ENCODE measurements around the gene EXD2. TPM values are rescaled to one million over a fixed set of nuclear protein-coding genes. Genes with fewer than 3 reads are reported as not detected.
"Not testable (repeated sequence)": the region's sequence is repeated elsewhere in the genome, so short reads cannot be mapped to it uniquely, and the experiment has no call there.

EXD2 gene
- total RNA-seq, 4 donors from 2014 or later = 4.6 to 52.1 (median 28.3) TPM

DNA sequence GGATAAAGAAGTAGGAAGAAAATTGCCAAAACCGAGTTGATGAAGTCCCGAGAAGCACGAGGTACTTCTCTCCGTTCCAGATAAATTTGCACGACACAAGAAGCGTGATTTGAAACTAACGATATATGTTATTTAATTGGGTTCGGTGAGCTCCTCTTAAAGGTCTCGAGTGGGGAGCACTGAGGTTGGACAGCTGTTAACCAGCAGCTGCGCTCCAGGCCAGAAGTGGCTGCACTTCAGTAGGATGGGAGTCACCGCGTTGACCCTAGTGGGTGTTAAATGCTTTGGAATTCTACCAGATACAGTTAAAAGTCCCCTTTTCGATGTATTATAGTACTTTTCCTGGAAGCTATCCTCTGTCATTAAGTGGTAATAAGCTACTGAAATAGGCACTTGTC lies 37.4 kb upstream of the EXD2 start:
- DNase-seq = peak; percentile 26 to 37
- TF ChIP-seq, protein P1, sequence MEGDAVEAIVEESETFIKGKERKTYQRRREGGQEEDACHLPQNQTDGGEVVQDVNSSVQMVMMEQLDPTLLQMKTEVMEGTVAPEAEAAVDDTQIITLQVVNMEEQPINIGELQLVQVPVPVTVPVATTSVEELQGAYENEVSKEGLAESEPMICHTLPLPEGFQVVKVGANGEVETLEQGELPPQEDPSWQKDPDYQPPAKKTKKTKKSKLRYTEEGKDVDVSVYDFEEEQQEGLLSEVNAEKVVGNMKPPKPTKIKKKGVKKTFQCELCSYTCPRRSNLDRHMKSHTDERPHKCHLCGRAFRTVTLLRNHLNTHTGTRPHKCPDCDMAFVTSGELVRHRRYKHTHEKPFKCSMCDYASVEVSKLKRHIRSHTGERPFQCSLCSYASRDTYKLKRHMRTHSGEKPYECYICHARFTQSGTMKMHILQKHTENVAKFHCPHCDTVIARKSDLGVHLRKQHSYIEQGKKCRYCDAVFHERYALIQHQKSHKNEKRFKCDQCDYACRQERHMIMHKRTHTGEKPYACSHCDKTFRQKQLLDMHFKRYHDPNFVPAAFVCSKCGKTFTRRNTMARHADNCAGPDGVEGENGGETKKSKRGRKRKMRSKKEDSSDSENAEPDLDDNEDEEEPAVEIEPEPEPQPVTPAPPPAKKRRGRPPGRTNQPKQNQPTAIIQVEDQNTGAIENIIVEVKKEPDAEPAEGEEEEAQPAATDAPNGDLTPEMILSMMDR (IDR thresholded peaks at IDR 0.05) = no peak
- TF ChIP-seq POLR2A (IDR thresholded peaks at IDR 0.05) = no peak
- intact Hi-C loops (cut with DNase I; ENCODE audit: low total_unique reads) = no loop called here

DNA sequence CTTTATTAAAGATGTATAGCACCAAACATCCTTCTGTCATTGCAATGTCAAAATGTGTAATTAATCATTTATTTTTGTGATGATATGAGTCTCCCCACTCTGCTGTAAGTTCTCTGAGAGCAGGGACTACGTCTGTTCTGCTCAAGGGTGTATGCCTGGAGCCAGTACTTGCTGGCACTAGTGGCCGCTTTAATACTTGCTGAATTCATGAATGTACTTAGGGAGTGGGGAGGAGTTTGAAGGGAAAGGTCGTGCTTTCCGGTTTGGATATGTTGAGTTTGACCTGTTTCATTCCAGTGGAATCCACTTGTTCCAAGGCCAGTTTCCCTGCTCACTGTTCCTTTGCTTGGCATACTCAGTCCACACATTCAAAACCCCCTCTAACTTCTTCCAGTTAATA lies 36.5 kb upstream of the EXD2 start:
- Histone ChIP-seq H3K27me3 (no peaks in the 10 kb centered on the region), H3K27ac (no peak overlapping the region), H3K4me1 (peaks cover 0 to 5% of the 10 kb centered on the region in 2 donors), H3K36me3 (no peaks in the 10 kb centered on the region), H3K9me3 (no peaks in the 10 kb centered on the region), H3K4me3 (no peak overlapping the region)
- no peak for DNase-seq
- intact Hi-C loops (cut with DNase I; ENCODE audit: low total_unique reads) = no loop called here
- TF ChIP-seq, protein P1 (IDR thresholded peaks at IDR 0.05) = no peak
- TF ChIP-seq POLR2A (IDR thresholded peaks at IDR 0.05) = no peak

More for the DNA sequence above, 37.4 kb upstream of the EXD2 start:
- Histone ChIP-seq H3K9me3 (no peaks in the 10 kb centered on the region), H3K4me1 (peaks cover 0 to 5% of the 10 kb centered on the region in 2 donors), H3K27ac (peak overlapping the region; percentile 93 to 100), H3K27me3 (no peaks in the 10 kb centered on the region), H3K4me3 (peak overlapping the region; percentile 79 to 97), H3K36me3 (no peaks in the 10 kb centered on the region)

DNA sequence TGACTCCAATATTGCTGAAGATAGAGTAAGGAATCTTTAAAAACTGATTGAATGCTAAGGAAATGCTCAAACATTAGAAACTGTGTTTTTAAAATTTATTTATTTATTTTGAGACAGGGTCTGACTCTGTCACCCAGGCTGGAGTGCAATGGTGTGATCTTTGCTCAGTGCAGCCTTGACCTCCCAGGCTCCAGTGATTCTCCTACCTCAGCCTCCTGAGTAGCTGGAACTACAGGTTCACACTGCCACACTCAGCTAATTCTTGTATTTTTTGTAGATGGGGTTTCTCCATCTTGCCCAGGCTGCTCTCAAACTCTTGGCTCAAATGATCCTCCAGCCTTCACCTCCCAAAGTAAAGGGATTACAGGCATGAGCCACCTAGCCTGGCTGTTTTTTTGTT lies 35.1 kb upstream of the EXD2 start:
- intact Hi-C loops (cut with DNase I; ENCODE audit: low total_unique reads) = no loop called here
- no peak for DNase-seq
- no peaks in the 10 kb centered on the region for H3K9me3 ChIP-seq

DNA sequence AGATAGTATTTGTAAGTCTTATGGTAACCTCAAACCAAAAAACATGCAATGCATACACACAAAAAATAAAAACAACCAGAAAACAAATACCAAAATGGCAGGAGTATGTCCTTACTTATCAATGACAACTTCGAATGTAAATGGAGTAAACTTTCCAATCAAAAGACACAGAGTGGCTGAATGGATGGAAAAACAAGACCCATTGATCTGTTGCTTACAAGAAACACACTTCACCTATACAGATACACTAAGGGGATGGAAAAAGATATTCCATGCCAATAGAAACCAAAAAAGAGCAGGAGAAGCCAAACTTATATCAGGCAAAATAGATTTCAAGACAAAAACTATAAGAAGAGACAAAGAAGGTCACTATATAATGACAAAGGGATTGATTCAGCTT lies 29.7 kb upstream of the EXD2 start:
- no peaks in the 10 kb centered on the region for H3K36me3 ChIP-seq
- H3K27ac ChIP-seq = no peak overlapping the region
- no peak overlapping the region for H3K4me3 ChIP-seq
- intact Hi-C loops (cut with DNase I; ENCODE audit: low total_unique reads) = no loop called here
- H3K27me3 ChIP-seq = no peaks in the 10 kb centered on the region
- no peak for DNase-seq
- H3K9me3 ChIP-seq = no peaks in the 10 kb centered on the region
- H3K4me1 ChIP-seq = no peaks in the 10 kb centered on the region
- no peak for TF ChIP-seq POLR2A (IDR thresholded peaks at IDR 0.05)
- TF ChIP-seq, protein P1 (IDR thresholded peaks at IDR 0.05) = no peak

More for the DNA sequence above, 35.1 kb upstream of the EXD2 start:
- no peak for TF ChIP-seq POLR2A (IDR thresholded peaks at IDR 0.05)
- TF ChIP-seq, protein P1 (IDR thresholded peaks at IDR 0.05) = no peak
- H3K4me1 ChIP-seq = no peaks in the 10 kb centered on the region
- no peak overlapping the region for H3K4me3 ChIP-seq
- H3K27me3 ChIP-seq = no peaks in the 10 kb centered on the region
- no peaks in the 10 kb centered on the region for H3K36me3 ChIP-seq
- H3K27ac ChIP-seq = no peak overlapping the region

DNA sequence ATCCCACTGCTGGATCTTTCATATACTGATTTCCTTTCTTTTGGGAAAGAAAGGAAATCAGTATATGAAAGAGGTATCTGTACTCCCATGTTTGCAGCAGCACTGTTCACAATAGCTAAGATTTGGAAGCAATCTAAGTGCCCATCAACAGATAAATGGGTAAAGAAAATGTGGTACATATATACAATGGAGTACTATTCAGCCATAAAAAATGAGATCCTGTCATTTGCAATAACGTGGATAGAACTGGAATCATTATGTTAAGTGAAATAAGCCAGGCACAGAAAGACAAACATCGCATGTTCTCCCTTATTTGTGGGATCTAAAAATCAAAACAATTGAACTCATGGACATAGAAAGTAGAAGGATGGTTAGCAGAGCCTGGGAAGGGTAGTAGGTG lies 25.5 kb upstream of the EXD2 start:
- H3K27ac ChIP-seq; H3K9me3 ChIP-seq; intact Hi-C loops (cut with DNase I; ENCODE audit: low total_unique reads); H3K4me1 ChIP-seq; H3K27me3 ChIP-seq; H3K4me3 ChIP-seq; DNase-seq; H3K36me3 ChIP-seq: not testable (repeated sequence)

DNA sequence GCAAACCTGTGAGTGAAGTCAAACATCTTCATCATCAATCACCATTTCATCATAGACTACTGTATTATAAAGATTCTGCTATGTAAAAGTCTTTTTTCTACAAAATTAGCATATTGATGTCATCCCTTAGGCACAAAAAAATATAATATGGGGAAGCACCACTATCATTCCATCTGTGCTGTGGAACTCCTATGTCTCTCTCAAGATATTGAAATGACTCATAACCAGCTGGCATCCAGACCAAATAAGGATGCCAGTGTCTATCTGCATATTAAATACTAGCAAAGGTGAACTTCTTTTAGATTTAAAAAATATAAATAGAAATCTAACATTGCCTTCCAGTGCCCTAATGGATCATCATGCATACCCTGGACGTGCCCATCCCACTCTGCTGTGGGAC lies 20.5 kb upstream of the EXD2 start:
- no peak overlapping the region for H3K4me3 ChIP-seq
- no peaks in the 10 kb centered on the region for H3K27me3 ChIP-seq
- no peaks in the 10 kb centered on the region for H3K36me3 ChIP-seq
- no peaks in the 10 kb centered on the region for H3K9me3 ChIP-seq
- H3K4me1 ChIP-seq = no peaks in the 10 kb centered on the region
- intact Hi-C loops (cut with DNase I; ENCODE audit: low total_unique reads) = no loop called here
- no peak overlapping the region for H3K27ac ChIP-seq
- DNase-seq = no peak
- no peak for TF ChIP-seq POLR2A (IDR thresholded peaks at IDR 0.05)
- TF ChIP-seq, protein P1 (IDR thresholded peaks at IDR 0.05) = no peak

Measured in uterus (tissue), 4 donors.